H1 (cell line): ENCODE data around the gene R3HDM2. TPM values are rescaled to one million over a fixed set of nuclear protein-coding genes. Genes with fewer than 3 reads are reported as not detected.

Source experiments
- EGR1 ChIP-seq: IDR thresholded peaks from 2 replicates; pipeline ENCODE4 v1.6.1; 2011; ENCODE audit warnings: low read depth, low read length, borderline replicate concordance
- KDM5A ChIP-seq: fragments of 200-600 bp; IDR thresholded peaks from 2 replicates; pipeline ENCODE4 v1.7.1; 2012; ENCODE audit warnings: mild to moderate bottlenecking, low read length, inconsistent platforms, mixed read lengths
- PHF8 ChIP-seq: fragments of 200-600 bp; sonication (generic); conservative IDR thresholded peaks from 2 replicates; pipeline ENCODE4 v1.7.1; 2012; ENCODE audit warnings: low read depth, mild to moderate bottlenecking, inconsistent platforms, low read length, moderate library complexity
- polyA plus RNA-seq, 7 experiments: library from polyadenylated mRNA; depleted of rRNA in 3 of 7; stranded (reverse) in 5 of 7; unstranded in 2 of 7; fragments of >200 nt in 5 of 7; fragments of 200-250 nt in 2 of 7; gene quantifications; 1 replicate in 5 of 7; 2 replicates in 1 of 7; 4 replicates in 1 of 7; pipeline versions ENCODE4 v1.2.1 to v1.2.3, GENCODE V29; 2011 to 2013; ENCODE audit warnings: missing spikeins in 2 of 7, mixed read lengths in 2 of 7
- total RNA-seq: library from RNA; stranded (reverse); fragmentation: NEBNext Ultra II Directional; extraction: Animal tissue kit (Norgen Biotek cat#: 25700); gene quantifications from 2 replicates; pipeline ENCODE4 v1.2.1, GENCODE V29; 2021
- TF ChIP-seq, protein P1 (sequence below): IDR thresholded peaks from 2 replicates; pipeline ENCODE4 v1.6.1; 2012; ENCODE audit warnings: inconsistent platforms

R3HDM2 gene
- total and polyA plus RNA-seq, 2 of the 8 experiments (the other 6 are each of a cell fraction or from before 2014, with no cell fraction given): 25.6 to 27.0 TPM

DNA sequence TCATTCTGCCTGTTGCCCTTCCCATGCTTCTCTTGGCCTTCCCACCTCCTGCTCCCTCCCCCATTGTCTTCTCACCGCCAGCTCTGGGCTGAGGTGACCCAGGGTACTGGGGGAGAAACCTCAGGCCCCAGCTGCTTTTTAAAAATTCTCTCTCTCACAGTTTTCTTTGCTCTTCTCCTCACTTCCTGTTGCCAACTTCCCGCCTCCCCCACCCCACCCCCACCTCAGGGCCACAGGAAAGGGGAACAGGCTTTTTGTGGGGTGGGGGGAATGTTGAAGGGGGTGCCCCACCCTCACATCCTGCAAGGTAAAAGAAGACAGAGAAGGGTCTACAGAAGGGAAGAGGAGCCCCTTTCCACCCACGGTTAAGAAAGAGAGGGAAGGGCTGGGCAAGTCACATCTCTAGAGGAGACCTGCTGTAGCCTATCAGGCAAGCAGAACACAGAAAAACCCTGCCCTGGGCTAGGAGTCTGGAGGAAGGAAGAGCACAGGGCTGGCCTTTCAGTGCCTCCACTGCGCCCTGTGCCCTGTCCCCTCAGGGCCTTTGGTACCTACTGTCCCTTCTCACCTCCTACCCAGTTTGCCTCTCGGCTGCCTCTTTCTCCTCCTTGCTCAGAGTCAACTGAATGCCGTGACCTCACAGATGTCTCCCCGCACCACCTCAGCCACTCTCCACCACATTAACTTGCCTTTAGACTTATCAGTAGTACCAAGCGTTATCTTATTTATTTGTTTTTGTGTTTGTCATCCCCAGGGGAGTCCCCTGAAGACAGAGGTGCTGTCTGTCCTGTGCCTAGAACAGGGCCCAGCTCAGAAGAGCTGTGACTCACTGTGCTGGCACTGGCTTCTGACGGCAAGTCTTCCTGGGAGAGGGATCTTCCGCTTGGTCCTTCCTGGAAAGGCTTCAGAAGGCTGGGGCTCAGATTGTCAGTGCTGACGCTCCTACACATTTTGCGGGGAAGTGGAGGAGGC is 47.2 kb upstream of the R3HDM2 start (continued):
- TF ChIP-seq, protein P1, sequence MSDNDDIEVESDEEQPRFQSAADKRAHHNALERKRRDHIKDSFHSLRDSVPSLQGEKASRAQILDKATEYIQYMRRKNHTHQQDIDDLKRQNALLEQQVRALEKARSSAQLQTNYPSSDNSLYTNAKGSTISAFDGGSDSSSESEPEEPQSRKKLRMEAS: no peak
- no peak for TF ChIP-seq PHF8
- TF ChIP-seq KDM5A: no peak
- no peak for TF ChIP-seq EGR1
